Mesothelial cell of epicardium (in vitro differentiated cells): ENCODE results near the gene FBXL14. TPM values are rescaled to one million over a fixed set of nuclear protein-coding genes. Genes with fewer than 3 reads are reported as not detected.
"Not testable (repeated sequence)": the region's sequence is repeated elsewhere in the genome, so short reads cannot be mapped to it uniquely, and the experiment has no call there.

Experiments used
- DNase-seq, 2 experiments: peaks; one replicate each; pipeline ENCODE4 v3.0.0; 2021; ENCODE audit warnings: low spot score in 2 of 2; ENCODE audit not compliant: unreplicated experiment in 2 of 2
- H3K27ac Mint-ChIP-seq: 2 replicates; pipeline ENCODE4 v1.8.0; 2021; ENCODE audit warnings: mixed read lengths
- H3K27me3 Mint-ChIP-seq: 2 replicates; pipeline ENCODE4 v1.8.0; 2021; ENCODE audit warnings: low read depth, mixed read lengths
- H3K36me3 Mint-ChIP-seq: 2 replicates; pipeline ENCODE4 v1.8.0; 2021; ENCODE audit warnings: mixed read lengths
- H3K4me1 Mint-ChIP-seq: 2 replicates; pipeline ENCODE4 v1.8.0; 2021; ENCODE audit warnings: mixed read lengths
- H3K4me3 Mint-ChIP-seq: 2 replicates; pipeline ENCODE4 v1.8.0; 2021; ENCODE audit warnings: mild to moderate bottlenecking, moderate library complexity, mixed read lengths
- H3K9me3 Mint-ChIP-seq: 2 replicates; pipeline ENCODE4 v1.8.0; 2021; ENCODE audit warnings: mixed read lengths
- CTCF ChIP-seq: fragments of 200-600 bp; sonication (generic); IDR thresholded peaks from one replicate; pipeline ENCODE4 v1.5.0; 2021; ENCODE audit warnings: antibody characterized with exemption; ENCODE audit not compliant: unreplicated experiment
- total RNA-seq: library from RNA; stranded (reverse); gene quantifications from 3 replicates; pipeline ENCODE4 v1.2.1, GENCODE V29; 2021

The FBXL14 gene
- total RNA-seq, 1 donor from 2014 or later = 14.8 TPM

- DNase-seq = no peak
- Mint-ChIP-seq H3K9me3 (peaks cover 4% of the 10 kb centered on the region), H3K36me3 (no peaks in the 10 kb centered on the region), H3K27me3 (no peaks in the 10 kb centered on the region), H3K27ac (no peak overlapping the region), H3K4me1 (peaks cover 24% of the 10 kb centered on the region), H3K4me3 (no peak overlapping the region)
- no peak for TF ChIP-seq CTCF
Observed at GRCh38 chr12:1603269-1603993, 9.1 kb upstream of the FBXL14 start.

GRCh38 chr12:1602706-1603105, 8.3 kb upstream of the FBXL14 start:
- H3K27me3 Mint-ChIP-seq, H3K9me3 Mint-ChIP-seq, DNase-seq, H3K27ac Mint-ChIP-seq, H3K36me3 Mint-ChIP-seq, H3K4me3 Mint-ChIP-seq: not testable (repeated sequence)
- H3K4me1 Mint-ChIP-seq = peaks cover 24% of the 10 kb centered on the region

- Mint-ChIP-seq H3K27ac (no peak overlapping the region), H3K27me3 (no peaks in the 10 kb centered on the region), H3K9me3 (peaks cover 4% of the 10 kb centered on the region), H3K36me3 (no peaks in the 10 kb centered on the region), H3K4me1 (peaks cover 10% of the 10 kb centered on the region), H3K4me3 (no peak overlapping the region)
- no peak for DNase-seq
- TF ChIP-seq CTCF = no peak
Observed at GRCh38 chr12:1598757-1599156, 4.4 kb upstream of the FBXL14 start.

GRCh38 chr12:1595690-1596347, 1.4 kb upstream of the FBXL14 start:
- no peak overlapping the region for H3K27ac Mint-ChIP-seq
- DNase-seq = no peak
- H3K4me3 Mint-ChIP-seq = peak overlapping the region; percentile 79
- no peak for TF ChIP-seq CTCF
- H3K27me3 Mint-ChIP-seq = no peaks in the 10 kb centered on the region
- peaks cover 36% of the 10 kb centered on the region for H3K4me1 Mint-ChIP-seq
- peaks cover 4% of the 10 kb centered on the region for H3K9me3 Mint-ChIP-seq
- no peaks in the 10 kb centered on the region for H3K36me3 Mint-ChIP-seq

- Mint-ChIP-seq H3K9me3 (peaks cover 4% of the 10 kb centered on the region), H3K4me3 (peak overlapping the region; percentile 79), H3K4me1 (peaks cover 44% of the 10 kb centered on the region), H3K36me3 (no peaks in the 10 kb centered on the region), H3K27me3 (no peaks in the 10 kb centered on the region), H3K27ac (peak overlapping the region; percentile 88)
- no peak for DNase-seq
- TF ChIP-seq CTCF = no peak
Observed at GRCh38 chr12:1595026-1595561, 713 bp upstream of the FBXL14 start.

GRCh38 chr12:1594006-1594260, 448 bp downstream of the FBXL14 start:
- Mint-ChIP-seq H3K4me1 (peaks cover 51% of the 10 kb centered on the region), H3K36me3 (no peaks in the 10 kb centered on the region), H3K9me3 (peaks cover 4% of the 10 kb centered on the region), H3K27me3 (no peaks in the 10 kb centered on the region), H3K4me3 (peak overlapping the region; percentile 80), H3K27ac (no peak overlapping the region)
- no peak for TF ChIP-seq CTCF
- DNase-seq = no peak
